OCI-LY1 (cell line): ENCODE measurements around the gene GNPTAB.

Experiments used
- EZH2 ChIP-seq: fragments of 200-600 bp; sonication (generic), shearing (Covaris generic); IDR thresholded peaks from 2 replicates; pipeline ENCODE4 v1.8.0; 2017; ENCODE audit warnings: borderline replicate concordance, mixed run types, mild to moderate bottlenecking, antibody characterized with exemption, low read length, moderate library complexity, mixed read lengths
- TF ChIP-seq, protein P1 (sequence below): fragments of 200-600 bp; sonication (generic), shearing (Covaris generic); IDR thresholded peaks from 2 replicates; pipeline ENCODE4 v1.5.1; 2017; ENCODE audit warnings: mild to moderate bottlenecking, antibody characterized with exemption, low read length, moderate library complexity, mixed read lengths

DNA sequence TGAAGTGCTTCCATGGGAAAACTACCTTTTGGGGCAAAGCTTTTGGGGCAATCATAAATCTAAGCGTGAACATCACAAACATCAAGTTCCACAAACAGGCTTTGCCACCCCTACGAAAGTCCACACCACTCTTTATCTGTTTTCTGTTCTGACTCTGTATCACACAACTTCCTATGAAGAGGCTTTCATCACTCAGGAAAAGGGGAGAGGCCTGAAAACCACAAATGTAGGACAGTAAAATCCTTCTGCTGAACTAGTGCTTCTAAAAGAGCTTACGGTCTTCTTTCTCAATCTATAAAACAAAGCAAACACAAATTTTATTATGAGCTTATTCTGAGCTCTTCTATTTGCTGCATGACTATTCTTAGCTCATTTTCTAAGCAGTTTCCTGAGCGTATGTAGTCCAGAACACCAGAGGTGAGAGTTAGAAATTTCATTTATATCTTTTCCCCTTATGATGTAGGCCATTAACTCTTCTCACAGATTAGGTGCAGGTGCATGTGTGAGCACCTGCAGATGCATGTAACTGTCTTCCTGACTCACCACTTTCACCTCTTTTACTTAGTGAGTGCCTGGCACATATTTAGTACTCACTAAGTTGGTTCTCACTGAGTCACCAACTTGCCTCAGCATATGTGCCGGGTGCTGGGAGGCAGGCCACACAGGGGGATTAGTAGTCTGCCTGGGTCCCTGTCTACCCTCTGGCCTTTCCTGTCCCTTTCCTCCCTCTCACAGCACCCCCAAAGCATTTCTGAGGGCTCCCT lies 58.6 kb downstream of the GNPTAB start:
- TF ChIP-seq, protein P1, sequence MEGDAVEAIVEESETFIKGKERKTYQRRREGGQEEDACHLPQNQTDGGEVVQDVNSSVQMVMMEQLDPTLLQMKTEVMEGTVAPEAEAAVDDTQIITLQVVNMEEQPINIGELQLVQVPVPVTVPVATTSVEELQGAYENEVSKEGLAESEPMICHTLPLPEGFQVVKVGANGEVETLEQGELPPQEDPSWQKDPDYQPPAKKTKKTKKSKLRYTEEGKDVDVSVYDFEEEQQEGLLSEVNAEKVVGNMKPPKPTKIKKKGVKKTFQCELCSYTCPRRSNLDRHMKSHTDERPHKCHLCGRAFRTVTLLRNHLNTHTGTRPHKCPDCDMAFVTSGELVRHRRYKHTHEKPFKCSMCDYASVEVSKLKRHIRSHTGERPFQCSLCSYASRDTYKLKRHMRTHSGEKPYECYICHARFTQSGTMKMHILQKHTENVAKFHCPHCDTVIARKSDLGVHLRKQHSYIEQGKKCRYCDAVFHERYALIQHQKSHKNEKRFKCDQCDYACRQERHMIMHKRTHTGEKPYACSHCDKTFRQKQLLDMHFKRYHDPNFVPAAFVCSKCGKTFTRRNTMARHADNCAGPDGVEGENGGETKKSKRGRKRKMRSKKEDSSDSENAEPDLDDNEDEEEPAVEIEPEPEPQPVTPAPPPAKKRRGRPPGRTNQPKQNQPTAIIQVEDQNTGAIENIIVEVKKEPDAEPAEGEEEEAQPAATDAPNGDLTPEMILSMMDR, result no peak
- TF ChIP-seq EZH2, result no peak
